Prostate gland (tissue), 2 donors: ENCODE measurements around the gene NPR1. TPM values are rescaled to one million over a fixed set of nuclear protein-coding genes. Genes with fewer than 3 reads are reported as not detected.
"Not testable (repeated sequence)": the region's sequence is repeated elsewhere in the genome, so short reads cannot be mapped to it uniquely, and the experiment has no call there.

Source experiments
- DNase-seq: peaks from one replicate; pipeline ENCODE4 v3.0.0-alpha.2; 2019; ENCODE audit warnings: low spot score
- H3K27ac ChIP-seq, 2 donors: fragments of 200-600 bp; sonication (generic); 2 replicates each; pipeline ENCODE4 v1.5.1; 2017 to 2019
- H3K27me3 ChIP-seq: fragments of 200-600 bp; sonication (generic); replicated peaks from 2 replicates; pipeline ENCODE4 v1.5.1; 2019; ENCODE audit not compliant: insufficient read depth
- H3K36me3 ChIP-seq, 2 donors: fragments of 200-600 bp; sonication (generic); 1 replicate in 1 of 2; 2 replicates in 1 of 2; pipeline versions ENCODE4 v1.5.1 to v1.8.1; 2017 to 2019
- H3K4me1 ChIP-seq: fragments of 200-600 bp; sonication (generic); replicated peaks from 2 replicates; pipeline ENCODE4 v1.5.1; 2019
- H3K4me3 ChIP-seq, 2 donors: fragments of 200-600 bp; sonication (generic); 2 replicates each; pipeline ENCODE4 v1.5.1; 2017 to 2019
- H3K9me3 ChIP-seq: fragments of 200-600 bp; sonication (generic); 2 replicates; pipeline ENCODE4 v1.5.1; 2017
- CTCF ChIP-seq, 4 experiments: fragments of 200-600 bp in 2 of 4; fragments of 450-650 bp in 2 of 4; sonication (generic) in 2 of 4; IDR thresholded peaks; 1 replicate in 3 of 4; 2 replicates in 1 of 4; pipeline ENCODE4 v1.5.1; 2016 to 2019; ENCODE audit warnings: antibody characterized with exemption in 4 of 4, mild to moderate bottlenecking in 2 of 4, moderate library complexity in 2 of 4
- POLR2A ChIP-seq: fragments of 450-650 bp; IDR thresholded peaks from one replicate; pipeline ENCODE4 v1.6.1; 2016; ENCODE audit warnings: antibody characterized with exemption, mild to moderate bottlenecking
- POLR2AphosphoS5 ChIP-seq: sonication (generic); formaldehyde crosslinking; IDR thresholded peaks from one replicate; pipeline ENCODE4 v1.6.1; 2017; ENCODE audit warnings: antibody characterized with exemption
- WGBS: methylation state at CpG from one replicate; pipeline ENCODE4 v1.1.5; 2018; 5-methylcytosine and 5-hydroxymethylcytosine counted together
- intact Hi-C: fragments of 100-400 bp; cut with DNase I; formaldehyde crosslinking; loops from one replicate; pipeline ENCODE4 v1.14.2; 2022
- total RNA-seq, 2 donors: library from RNA; depleted of rRNA; stranded (reverse); fragments of >200 nt; gene quantifications; one replicate each; pipeline ENCODE4 v1.1.0, GENCODE V29; 2016

The NPR1 gene
- total RNA-seq, 2 donors from 2014 or later, result 2.9 to 6.0 TPM

GRCh38 chr1:153705484-153705883 lies 27.0 kb downstream of the NPR1 start:
- Histone ChIP-seq H3K27ac (no peak overlapping the region), H3K27me3 (no peaks in the 10 kb centered on the region), H3K36me3 (no peaks in the 10 kb centered on the region), H3K4me1 (no peaks in the 10 kb centered on the region), H3K4me3 (no peak overlapping the region), H3K9me3 (no peaks in the 10 kb centered on the region)
- DNase-seq, result no peak
- no peak for TF ChIP-seq CTCF (IDR thresholded peaks at IDR 0.05)
- WGBS, result 89% methylated on average over 9 of the region's 9 CpGs
- intact Hi-C loops, result no loop called here

- intact Hi-C loops, result no loop called here
- TF ChIP-seq POLR2A (no peak), POLR2AphosphoS5 (no peak), CTCF (IDR thresholded peaks at IDR 0.05) (no peak)
- no peaks in the 10 kb centered on the region for H3K4me1 ChIP-seq
- no peak for DNase-seq
- no peaks in the 10 kb centered on the region for H3K36me3 ChIP-seq
- no peaks in the 10 kb centered on the region for H3K27me3 ChIP-seq
- H3K27ac ChIP-seq, result no peak overlapping the region
- no peak overlapping the region for H3K4me3 ChIP-seq
- H3K9me3 ChIP-seq, result no peaks in the 10 kb centered on the region
- 22% methylated on average over 7 of the region's 7 CpGs for WGBS
Observed at GRCh38 chr1:153711026-153711425, 32.5 kb downstream of the NPR1 start.

- 85% methylated on average over 5 of the region's 5 CpGs for WGBS
- H3K4me3 ChIP-seq, H3K9me3 ChIP-seq, H3K27ac ChIP-seq, DNase-seq, H3K36me3 ChIP-seq, intact Hi-C loops, H3K27me3 ChIP-seq, H3K4me1 ChIP-seq: not testable (repeated sequence)
Observed at GRCh38 chr1:153716211-153716610, 37.7 kb downstream of the NPR1 start.

- intact Hi-C loops, result no loop called here
Observed at GRCh38 chr1:153717330-153717729, 38.8 kb downstream of the NPR1 start.

GRCh38 chr1:153723687-153724086 lies 45.2 kb downstream of the NPR1 start:
- Histone ChIP-seq H3K4me3 (no peak overlapping the region), H3K4me1 (no peaks in the 10 kb centered on the region), H3K36me3 (no peaks in the 10 kb centered on the region), H3K9me3 (no peaks in the 10 kb centered on the region), H3K27me3 (no peaks in the 10 kb centered on the region), H3K27ac (no peak overlapping the region)
- no peak for DNase-seq
- intact Hi-C loops, result no loop called here
- whole genome bisulfite sequencing, result 94% methylated on average over 3 of the region's 3 CpGs
- TF ChIP-seq POLR2A (no peak), CTCF (IDR thresholded peaks at IDR 0.05) (no peak), POLR2AphosphoS5 (no peak)

More at GRCh38 chr1:153717330-153717729, 38.8 kb downstream of the NPR1 start:
- no peak for DNase-seq
- TF ChIP-seq CTCF (IDR thresholded peaks at IDR 0.05) (no peak), POLR2A (no peak), POLR2AphosphoS5 (no peak)
- H3K36me3 ChIP-seq, result no peaks in the 10 kb centered on the region
- H3K4me3 ChIP-seq, result no peak overlapping the region
- no peaks in the 10 kb centered on the region for H3K27me3 ChIP-seq
- no peak overlapping the region for H3K27ac ChIP-seq
- H3K4me1 ChIP-seq, result no peaks in the 10 kb centered on the region
- WGBS, result 93% methylated on average over 3 of the region's 3 CpGs
- no peaks in the 10 kb centered on the region for H3K9me3 ChIP-seq

GRCh38 chr1:153724634-153725033 lies 46.1 kb downstream of the NPR1 start:
- H3K9me3 ChIP-seq, H3K4me3 ChIP-seq, H3K36me3 ChIP-seq, intact Hi-C loops, H3K27me3 ChIP-seq, H3K27ac ChIP-seq, DNase-seq, H3K4me1 ChIP-seq: not testable (repeated sequence)
- WGBS, result 84% methylated on average over 4 of the region's 4 CpGs
